GM18505 (cell line): ENCODE results near the gene SPINT1.

Experiments
- ATAC-seq: cut with Tn5 transposase; IDR thresholded peaks from one replicate; pipeline ENCODE4 v1.9.1; 2021; ENCODE audit not compliant: unreplicated experiment
- POLR2A ChIP-seq: IDR thresholded peaks from 4 replicates; pipeline ENCODE4 v1.6.1; 2011; ENCODE audit warnings: borderline replicate concordance; ENCODE audit not compliant: insufficient read depth, insufficient read length; ENCODE audit errors: extremely low read depth

The SPINT1 gene

DNA sequence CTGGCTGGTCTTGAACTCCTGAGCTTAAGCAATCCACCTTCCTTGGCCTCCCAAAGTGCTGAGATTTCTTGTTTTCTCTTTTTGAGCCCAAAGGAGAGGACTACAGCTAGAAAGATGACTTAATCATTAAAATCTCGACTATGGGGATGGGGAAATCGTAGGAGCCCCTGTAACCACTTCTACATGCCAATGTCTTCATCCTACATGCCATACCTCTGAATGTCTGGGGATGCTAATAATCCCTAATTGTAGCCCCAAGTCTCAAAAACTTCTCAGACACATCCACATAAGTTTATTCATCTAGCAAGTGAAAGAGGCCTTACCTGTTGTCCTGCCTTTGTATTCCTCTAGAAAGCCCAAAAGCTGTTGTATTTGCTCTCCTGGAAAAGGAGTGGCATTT lies 33.8 kb downstream of the SPINT1 start:
- no peak for ATAC-seq
- no peak for TF ChIP-seq POLR2A

DNA sequence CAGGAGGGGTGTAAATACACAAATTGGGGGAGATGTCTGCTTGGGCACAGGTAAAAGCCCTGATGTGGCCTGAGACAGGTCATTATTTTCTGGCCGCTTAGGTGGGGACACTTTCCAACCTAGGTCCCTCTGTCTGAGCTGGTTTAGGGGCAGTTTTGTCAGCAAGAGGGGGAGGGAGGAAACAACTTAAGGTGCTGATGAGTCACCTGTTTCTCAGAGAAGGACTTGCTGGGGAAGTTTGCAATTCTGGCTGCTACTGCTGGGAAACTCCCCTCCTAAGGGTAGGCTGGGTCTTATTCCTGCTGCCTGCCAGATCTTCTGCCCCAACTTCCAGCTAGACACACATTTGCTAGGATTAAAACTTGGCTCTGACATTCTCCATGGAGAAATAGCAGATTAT lies 34.9 kb downstream of the SPINT1 start:
- TF ChIP-seq POLR2A, result no peak
- no peak for ATAC-seq

DNA sequence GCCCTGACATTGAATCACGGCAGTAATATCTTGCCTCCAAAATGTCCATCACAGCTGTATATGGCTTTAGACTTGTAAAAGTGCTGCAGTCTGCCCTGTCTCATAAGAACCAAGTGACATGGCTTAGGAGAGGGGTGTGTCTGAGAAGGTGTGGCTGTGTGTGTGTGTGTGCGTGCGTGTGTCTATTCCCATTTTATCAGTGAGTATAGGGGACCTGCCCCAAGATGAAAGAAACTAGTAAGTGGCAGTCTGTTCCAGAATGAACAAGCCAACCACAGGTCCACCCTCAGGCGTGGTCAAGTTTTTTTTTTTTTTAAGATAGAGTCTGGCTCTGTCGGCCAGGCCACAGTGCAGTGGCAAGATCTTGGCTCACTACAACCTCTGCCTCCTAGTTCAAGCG lies 35.8 kb downstream of the SPINT1 start:
- no peak for ATAC-seq
- TF ChIP-seq POLR2A, result no peak

DNA sequence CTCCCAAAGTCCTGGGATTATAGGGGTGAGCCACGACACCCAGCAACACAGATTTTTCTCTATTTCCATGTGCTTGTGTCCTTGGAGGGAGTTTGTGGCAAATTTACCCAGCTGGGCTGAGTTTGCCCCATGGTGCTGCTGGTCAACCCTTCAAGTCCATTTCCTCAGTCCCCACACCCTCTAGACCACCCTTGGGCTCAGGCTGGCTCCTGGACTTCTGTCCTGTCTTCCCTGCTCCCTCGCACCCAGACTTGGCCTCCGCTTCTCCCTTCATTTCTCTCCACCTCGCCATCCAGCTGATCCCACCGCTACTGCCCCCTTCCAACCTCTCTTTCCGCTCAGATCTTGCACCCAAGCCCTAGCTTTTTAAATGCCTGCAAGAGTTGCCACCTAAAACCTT lies 37.5 kb downstream of the SPINT1 start:
- no peak for ATAC-seq
- TF ChIP-seq POLR2A, result no peak

DNA sequence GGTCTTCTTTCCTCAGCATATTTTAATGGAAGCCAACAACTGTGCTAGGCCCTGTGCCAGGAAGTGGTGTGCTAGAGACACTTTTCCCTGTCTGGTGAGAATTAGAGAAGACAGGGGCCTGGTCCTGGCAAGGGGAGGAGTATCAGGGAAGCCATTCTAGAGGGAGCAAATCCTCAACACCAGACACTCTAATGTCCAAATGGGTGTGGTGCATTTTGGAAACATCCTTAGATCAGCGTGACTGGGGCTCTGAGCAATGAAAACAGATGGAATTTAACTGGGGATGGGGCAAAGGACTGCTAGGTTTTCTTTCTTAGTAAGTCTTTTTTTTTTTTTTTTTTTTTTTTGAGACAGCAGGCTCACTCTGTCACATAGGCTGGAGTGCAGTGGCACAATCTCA lies 42.7 kb downstream of the SPINT1 start:
- no peak for TF ChIP-seq POLR2A
- ATAC-seq, result no peak

DNA sequence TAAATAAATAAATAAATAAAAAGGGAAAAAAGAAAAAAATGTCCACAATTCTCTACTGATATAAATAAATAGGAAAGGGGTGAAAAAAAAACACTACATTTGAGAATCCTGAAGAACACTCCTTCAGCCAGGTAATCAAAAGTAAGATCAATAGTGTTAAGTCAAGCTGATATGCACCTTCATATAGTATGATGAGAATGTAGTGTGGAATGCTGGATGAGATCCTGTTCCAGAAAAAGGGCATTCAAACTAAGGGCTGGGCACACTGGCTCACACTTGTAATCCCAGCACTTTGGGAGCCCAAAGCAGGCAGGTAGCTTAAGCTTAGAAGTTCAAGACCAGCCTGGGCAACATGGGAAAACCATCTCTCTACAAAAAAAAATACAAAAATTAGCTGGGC lies 45.3 kb downstream of the SPINT1 start:
- ATAC-seq, result no peak
- no peak for TF ChIP-seq POLR2A

DNA sequence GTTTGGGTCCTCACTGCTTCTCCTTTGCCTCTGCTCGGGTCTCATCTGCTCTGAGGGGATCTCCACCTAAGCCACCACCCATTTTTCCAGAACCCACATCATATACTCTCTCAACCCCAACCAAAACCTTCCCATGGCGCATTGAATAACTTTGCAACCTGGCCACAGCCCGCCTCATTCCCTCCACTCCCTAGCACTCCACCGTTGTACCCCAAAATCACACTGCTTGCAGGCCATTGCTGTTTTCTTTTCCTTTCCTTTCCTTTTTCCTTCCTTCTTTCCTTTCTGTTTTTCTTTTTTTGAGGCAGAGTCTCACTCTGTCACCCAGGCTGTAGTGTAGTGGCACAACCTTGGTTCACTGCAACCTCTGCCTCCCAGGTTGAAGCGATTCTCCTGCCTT lies 47.3 kb downstream of the SPINT1 start:
- ATAC-seq, result no peak

DNA sequence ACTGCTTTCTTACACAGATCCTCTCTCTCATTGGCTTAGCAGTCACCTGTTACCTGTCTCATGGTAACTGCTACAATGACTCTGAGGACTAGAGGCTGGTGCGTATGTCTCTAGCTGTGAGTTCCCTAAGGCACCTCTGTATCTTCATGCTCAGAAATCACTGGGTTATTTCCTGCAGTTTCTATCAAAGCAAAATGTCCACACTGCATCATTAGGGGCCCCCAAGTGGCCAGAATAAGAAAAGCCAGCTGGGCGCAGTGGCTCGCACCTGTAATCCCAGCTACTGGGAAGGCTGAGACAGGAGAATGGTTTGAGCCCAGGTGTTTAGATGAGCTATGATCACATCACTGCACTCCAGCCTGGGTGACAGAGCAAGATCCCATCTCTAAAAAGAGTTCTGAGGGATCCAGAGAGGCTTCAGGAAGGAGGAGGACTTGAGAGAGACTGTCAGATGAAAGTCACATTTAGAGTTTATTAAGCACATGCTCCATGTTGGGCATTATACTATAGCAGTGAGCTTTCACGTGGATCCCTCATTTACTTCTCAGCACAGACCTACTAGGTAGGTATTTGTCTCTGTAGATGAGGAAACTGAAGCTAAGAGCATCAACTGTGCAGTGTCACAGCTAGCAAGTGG lies 48.1 kb downstream of the SPINT1 start:
- no peak for ATAC-seq
- no peak for TF ChIP-seq POLR2A

More for the DNA sequence above, 47.3 kb downstream of the SPINT1 start:
- TF ChIP-seq POLR2A, result no peak

DNA sequence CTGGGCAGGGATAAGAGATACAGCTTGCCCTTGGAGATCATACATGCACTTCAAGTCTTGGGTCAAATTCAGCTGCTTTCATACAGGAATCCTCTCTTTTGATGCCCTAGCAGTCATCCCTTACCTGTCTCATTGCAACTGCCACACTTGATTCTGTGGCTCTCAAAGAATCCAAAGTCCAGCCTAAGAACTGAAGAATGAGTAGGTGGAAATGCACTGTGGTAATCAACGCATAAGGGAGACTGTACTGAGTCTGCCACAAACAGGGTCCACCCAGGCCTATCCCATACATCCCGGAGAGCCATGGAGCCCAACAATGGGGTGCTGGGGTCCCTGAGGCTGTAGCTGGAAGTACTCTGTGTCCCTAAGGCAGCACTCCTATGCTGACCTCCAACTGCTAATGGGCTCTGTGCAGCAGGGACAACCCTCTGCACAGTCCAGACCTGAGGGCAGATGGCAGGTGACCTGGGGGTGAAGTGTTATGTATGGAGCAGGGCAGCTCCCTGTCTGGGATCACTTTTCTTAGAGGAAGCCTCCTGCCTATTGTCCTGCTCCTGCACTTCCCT lies 48.7 kb downstream of the SPINT1 start:
- ATAC-seq, result no peak

DNA sequence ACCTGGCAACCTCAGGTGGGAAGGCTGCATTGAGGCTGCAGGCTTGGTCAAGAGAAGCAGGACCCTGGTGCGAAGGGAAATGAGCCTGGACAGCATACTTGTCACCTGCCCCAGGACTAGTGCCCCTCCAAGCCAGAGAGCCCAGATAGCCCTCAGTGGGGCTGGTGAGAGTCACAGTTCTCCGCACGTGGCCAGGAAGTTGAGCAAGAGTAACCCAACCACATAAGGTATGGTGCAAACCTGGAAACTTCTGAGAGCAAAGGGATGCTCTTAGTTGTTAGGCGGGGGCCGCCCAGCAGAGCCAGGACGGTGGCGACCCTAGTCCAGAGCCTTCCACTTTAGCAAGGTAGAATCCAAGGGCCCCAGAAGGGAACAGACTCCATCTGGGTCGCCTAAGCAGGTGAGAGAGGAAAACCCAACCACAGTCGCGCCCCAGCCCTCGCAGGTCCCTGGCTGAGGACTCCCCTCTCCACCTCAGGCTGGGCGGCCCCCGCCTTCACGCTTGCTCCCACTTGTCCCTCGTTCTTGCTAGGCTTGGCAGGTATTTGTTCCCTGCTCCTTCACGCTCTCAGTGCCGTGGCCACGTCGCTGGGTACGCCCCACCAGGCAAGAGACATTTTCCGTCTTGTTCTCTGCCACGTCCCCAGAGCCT lies 49.3 kb downstream of the SPINT1 start:
- no peak for ATAC-seq
- TF ChIP-seq POLR2A, result no peak

More for the DNA sequence above, 48.7 kb downstream of the SPINT1 start:
- no peak for TF ChIP-seq POLR2A

DNA sequence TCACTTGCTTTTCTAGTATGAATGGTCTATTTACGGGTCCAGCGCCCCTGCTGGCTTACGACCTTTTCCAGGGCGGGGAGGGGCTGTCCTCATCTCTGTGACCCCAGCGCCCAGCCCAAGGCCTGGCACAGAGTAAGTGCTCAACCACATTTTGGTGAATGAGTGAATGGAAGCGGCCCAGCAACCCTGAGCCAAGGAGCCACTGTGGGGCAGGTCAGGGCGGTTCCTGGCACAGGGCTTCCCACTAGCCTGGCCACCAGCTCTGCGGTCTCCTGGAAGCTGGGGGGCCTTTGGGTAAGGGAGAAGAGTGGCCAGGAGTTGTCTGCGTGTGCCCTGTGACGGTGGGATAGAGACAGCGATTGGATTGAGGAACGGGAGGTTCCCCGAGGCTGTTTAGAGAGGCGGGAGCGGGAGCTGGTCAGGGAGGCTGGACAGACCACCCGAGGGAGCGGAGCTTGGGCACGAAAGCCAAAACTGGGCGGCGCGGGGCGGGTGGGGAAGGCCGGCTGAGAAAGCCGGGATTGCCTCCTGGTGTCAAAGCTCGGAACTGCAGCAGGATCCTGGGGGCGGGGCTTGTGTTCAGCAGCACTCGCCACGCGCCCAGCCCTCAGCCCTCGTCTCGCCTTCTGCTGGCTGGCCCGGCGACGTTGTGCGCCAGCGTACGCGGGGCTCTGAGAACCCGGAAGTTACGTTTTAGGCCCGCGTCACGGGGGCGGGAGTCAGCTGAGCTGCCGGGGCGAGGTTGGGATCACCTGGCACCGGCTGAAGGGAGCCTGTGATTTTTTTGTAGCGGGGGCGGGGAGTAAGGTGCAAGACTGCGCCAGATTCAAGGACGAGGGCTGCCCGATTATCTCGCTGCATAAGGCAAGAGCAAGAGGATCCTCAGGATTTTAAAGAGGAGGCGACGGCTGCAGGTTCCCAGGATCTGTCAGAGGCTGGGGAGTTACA lies 50.2 kb downstream of the SPINT1 start, which contains the start of gene VPS18:
Gene VPS18 (plus strand): TSS at position 718 of the 948 bp plus-strand sequence. CDS start 319 bp downstream, outside the sequence.
- TF ChIP-seq POLR2A, result peak; percentile 70
- ATAC-seq, result peak; percentile 81

DNA sequence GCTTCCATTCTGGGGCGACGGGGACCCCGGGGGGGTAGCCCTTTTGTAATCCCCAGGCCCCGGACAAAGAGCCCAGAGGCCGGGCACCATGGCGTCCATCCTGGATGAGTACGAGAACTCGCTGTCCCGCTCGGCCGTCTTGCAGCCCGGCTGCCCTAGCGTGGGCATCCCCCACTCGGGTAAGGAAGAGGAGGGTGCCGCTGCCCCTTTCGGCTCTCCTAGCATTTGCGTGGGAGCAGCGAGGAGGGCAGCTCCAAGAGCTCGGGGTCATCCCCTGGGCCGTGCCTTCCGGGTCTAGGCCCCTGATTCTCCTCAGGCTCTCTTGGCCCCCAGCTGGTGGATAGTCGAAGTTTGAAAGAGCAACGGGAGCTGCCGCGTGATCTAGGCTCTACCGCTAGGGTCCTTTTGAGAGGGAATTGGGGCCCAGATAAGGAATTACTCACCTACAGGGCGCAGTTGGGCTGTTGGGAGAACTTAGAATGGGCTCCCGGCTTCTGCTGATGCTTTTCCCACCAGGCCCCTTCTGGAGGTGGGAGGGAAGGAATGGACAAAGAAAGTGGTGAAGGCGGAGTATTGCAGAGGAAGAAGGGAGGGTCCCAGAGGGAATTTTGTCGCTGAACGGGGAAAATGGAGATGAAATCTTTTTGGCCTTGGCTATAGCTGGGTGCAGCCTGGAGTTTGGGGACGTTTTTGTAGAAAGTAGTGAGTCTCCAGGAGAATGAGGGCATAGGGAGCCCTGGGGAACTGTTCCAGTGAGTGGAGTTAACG lies 51.0 kb downstream of the SPINT1 start:
- TF ChIP-seq POLR2A, result no peak
- peak; percentile 31 for ATAC-seq

DNA sequence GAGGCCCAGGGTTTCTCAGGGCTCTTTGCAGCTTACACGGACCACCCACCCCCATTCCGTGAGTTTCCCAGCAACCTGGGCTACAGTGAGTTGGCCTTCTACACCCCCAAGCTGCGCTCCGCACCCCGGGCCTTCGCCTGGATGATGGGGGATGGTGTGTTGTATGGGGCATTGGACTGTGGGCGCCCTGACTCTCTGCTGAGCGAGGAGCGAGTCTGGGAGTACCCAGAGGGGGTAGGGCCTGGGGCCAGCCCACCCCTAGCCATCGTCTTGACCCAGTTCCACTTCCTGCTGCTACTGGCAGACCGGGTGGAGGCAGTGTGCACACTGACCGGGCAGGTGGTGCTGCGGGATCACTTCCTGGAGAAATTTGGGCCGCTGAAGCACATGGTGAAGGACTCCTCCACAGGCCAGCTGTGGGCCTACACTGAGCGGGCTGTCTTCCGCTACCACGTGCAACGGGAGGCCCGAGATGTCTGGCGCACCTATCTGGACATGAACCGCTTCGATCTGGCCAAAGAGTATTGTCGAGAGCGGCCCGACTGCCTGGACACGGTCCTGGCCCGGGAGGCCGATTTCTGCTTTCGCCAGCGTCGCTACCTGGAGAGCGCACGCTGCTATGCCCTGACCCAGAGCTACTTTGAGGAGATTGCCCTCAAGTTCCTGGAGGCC lies 55.8 kb downstream of the SPINT1 start:
- TF ChIP-seq POLR2A, result no peak
- ATAC-seq, result no peak
